Mesothelial cell of epicardium (in vitro differentiated cells): ENCODE data around the gene PITPNC1. TPM values are rescaled to one million over a fixed set of nuclear protein-coding genes. Genes with fewer than 3 reads are reported as not detected.
"Not testable (repeated sequence)": the region's sequence is repeated elsewhere in the genome, so short reads cannot be mapped to it uniquely, and the experiment has no call there.

Experiments used
- DNase-seq, 2 experiments: peaks; one replicate each; pipeline ENCODE4 v3.0.0; 2021; ENCODE audit warnings: low spot score in 2 of 2; ENCODE audit not compliant: unreplicated experiment in 2 of 2
- H3K27ac Mint-ChIP-seq: 2 replicates; pipeline ENCODE4 v1.8.0; 2021; ENCODE audit warnings: mixed read lengths
- H3K27me3 Mint-ChIP-seq: 2 replicates; pipeline ENCODE4 v1.8.0; 2021; ENCODE audit warnings: low read depth, mixed read lengths
- H3K36me3 Mint-ChIP-seq: 2 replicates; pipeline ENCODE4 v1.8.0; 2021; ENCODE audit warnings: mixed read lengths
- H3K4me1 Mint-ChIP-seq: 2 replicates; pipeline ENCODE4 v1.8.0; 2021; ENCODE audit warnings: mixed read lengths
- H3K4me3 Mint-ChIP-seq: 2 replicates; pipeline ENCODE4 v1.8.0; 2021; ENCODE audit warnings: mild to moderate bottlenecking, moderate library complexity, mixed read lengths
- H3K9me3 Mint-ChIP-seq: 2 replicates; pipeline ENCODE4 v1.8.0; 2021; ENCODE audit warnings: mixed read lengths
- CTCF ChIP-seq: fragments of 200-600 bp; sonication (generic); IDR thresholded peaks from one replicate; pipeline ENCODE4 v1.5.0; 2021; ENCODE audit warnings: antibody characterized with exemption; ENCODE audit not compliant: unreplicated experiment
- total RNA-seq: library from RNA; stranded (reverse); gene quantifications from 3 replicates; pipeline ENCODE4 v1.2.1, GENCODE V29; 2021

Gene PITPNC1
- total RNA-seq, 1 donor from 2014 or later = 19.9 TPM

GRCh38 chr17:67624886-67625656, 248.0 kb downstream of the PITPNC1 start:
- H3K4me1 Mint-ChIP-seq = peaks cover 7% of the 10 kb centered on the region
- peaks cover 3% of the 10 kb centered on the region for H3K36me3 Mint-ChIP-seq

GRCh38 chr17:67625971-67626370, 248.9 kb downstream of the PITPNC1 start:
- no peak overlapping the region for H3K4me3 Mint-ChIP-seq
- H3K36me3 Mint-ChIP-seq = peaks cover 3% of the 10 kb centered on the region
- peaks cover 7% of the 10 kb centered on the region for H3K4me1 Mint-ChIP-seq
- H3K27ac Mint-ChIP-seq = no peak overlapping the region
- no peak for TF ChIP-seq CTCF
- no peaks in the 10 kb centered on the region for H3K27me3 Mint-ChIP-seq
- no peak for DNase-seq
- H3K9me3 Mint-ChIP-seq = peaks cover 4% of the 10 kb centered on the region

More at GRCh38 chr17:67624886-67625656, 248.0 kb downstream of the PITPNC1 start:
- Mint-ChIP-seq H3K4me3 (no peak overlapping the region), H3K27me3 (no peaks in the 10 kb centered on the region), H3K9me3 (peaks cover 4% of the 10 kb centered on the region), H3K27ac (no peak overlapping the region)
- DNase-seq = no peak
- no peak for TF ChIP-seq CTCF

GRCh38 chr17:67628580-67629013, 251.5 kb downstream of the PITPNC1 start:
- DNase-seq = no peak
- H3K36me3 Mint-ChIP-seq = peaks cover 3% of the 10 kb centered on the region
- no peak overlapping the region for H3K4me3 Mint-ChIP-seq
- no peak overlapping the region for H3K27ac Mint-ChIP-seq
- peaks cover 7% of the 10 kb centered on the region for H3K4me1 Mint-ChIP-seq
- H3K9me3 Mint-ChIP-seq = peaks cover 4% of the 10 kb centered on the region
- TF ChIP-seq CTCF = no peak
- no peaks in the 10 kb centered on the region for H3K27me3 Mint-ChIP-seq

- Mint-ChIP-seq H3K27me3 (no peaks in the 10 kb centered on the region), H3K4me1 (peaks cover 6% of the 10 kb centered on the region), H3K9me3 (peaks cover 4% of the 10 kb centered on the region), H3K36me3 (peaks cover 3% of the 10 kb centered on the region), H3K4me3 (no peak overlapping the region), H3K27ac (no peak overlapping the region)
- DNase-seq = no peak
- TF ChIP-seq CTCF = no peak
These were observed 252.9 kb downstream of the PITPNC1 start for GRCh38 chr17:67629971-67630320.

- H3K27me3 Mint-ChIP-seq = not testable (repeated sequence)
These were observed 253.8 kb downstream of the PITPNC1 start for GRCh38 chr17:67630836-67631235.

GRCh38 chr17:67632141-67632540, 255.1 kb downstream of the PITPNC1 start:
- H3K9me3 Mint-ChIP-seq = peaks cover 4% of the 10 kb centered on the region
- no peaks in the 10 kb centered on the region for H3K27me3 Mint-ChIP-seq
- no peak overlapping the region for H3K4me3 Mint-ChIP-seq
- H3K27ac Mint-ChIP-seq = no peak overlapping the region
- H3K4me1 Mint-ChIP-seq = peaks cover 6% of the 10 kb centered on the region
- peaks cover 2% of the 10 kb centered on the region for H3K36me3 Mint-ChIP-seq
- no peak for DNase-seq
- TF ChIP-seq CTCF = no peak

More at GRCh38 chr17:67630836-67631235, 253.8 kb downstream of the PITPNC1 start:
- H3K36me3 Mint-ChIP-seq, H3K9me3 Mint-ChIP-seq, H3K27ac Mint-ChIP-seq, H3K4me1 Mint-ChIP-seq, DNase-seq, H3K4me3 Mint-ChIP-seq: not testable (repeated sequence)
